Nephron (organoid): ENCODE data around the gene CTR9.

Experiments used
- H3K27ac Mint-ChIP-seq, 3 experiments: 2 replicates each; pipeline ENCODE4 v1.8.0; 2020; ENCODE audit warnings: mixed read lengths in 3 of 3, mild to moderate bottlenecking in 2 of 3, moderate library complexity in 1 of 3
- H3K27me3 Mint-ChIP-seq: 2 replicates; pipeline ENCODE4 v1.8.0; 2021; ENCODE audit warnings: low read depth, mild to moderate bottlenecking, moderate library complexity, mixed read lengths
- H3K36me3 Mint-ChIP-seq: 2 replicates; pipeline ENCODE4 v1.8.0; 2020; ENCODE audit warnings: low read depth, mixed read lengths
- H3K4me1 Mint-ChIP-seq: 2 replicates; pipeline ENCODE4 v1.8.0; 2020; ENCODE audit warnings: mixed read lengths
- H3K4me3 Mint-ChIP-seq, 3 experiments: 2 replicates each; pipeline ENCODE4 v1.8.0; 2020; ENCODE audit warnings: mild to moderate bottlenecking in 3 of 3, mixed read lengths in 3 of 3, moderate library complexity in 2 of 3
- H3K9me3 Mint-ChIP-seq: 2 replicates; pipeline ENCODE4 v1.8.0; 2020; ENCODE audit warnings: mixed read lengths
- TF ChIP-seq, protein P1 (sequence below), 3 experiments: fragments of 200-600 bp; sonication (generic); IDR thresholded peaks; one replicate each; pipeline ENCODE4 v1.5.0; 2021; ENCODE audit warnings: antibody characterized with exemption in 3 of 3; ENCODE audit not compliant: unreplicated experiment in 3 of 3

The CTR9 gene

GRCh38 chr11:10750838-10751580, at the start of gene CTR9:
Gene CTR9 (plus strand): TSS chr11:10751246. CDS start chr11:10751413, 167 bp downstream.
- Mint-ChIP-seq H3K4me3 (peak within 1 kb of the TSS; percentile 97 to 100 (median 99)), H3K4me1 (peaks cover 5% of the 10 kb centered on the region), H3K9me3 (no peaks in the 10 kb centered on the region), H3K27ac (peak within 1 kb of the TSS; percentile 98), H3K27me3 (no peaks in the 10 kb centered on the region), H3K36me3 (peaks cover 19% of the 10 kb centered on the region)
- TF ChIP-seq, protein P1, sequence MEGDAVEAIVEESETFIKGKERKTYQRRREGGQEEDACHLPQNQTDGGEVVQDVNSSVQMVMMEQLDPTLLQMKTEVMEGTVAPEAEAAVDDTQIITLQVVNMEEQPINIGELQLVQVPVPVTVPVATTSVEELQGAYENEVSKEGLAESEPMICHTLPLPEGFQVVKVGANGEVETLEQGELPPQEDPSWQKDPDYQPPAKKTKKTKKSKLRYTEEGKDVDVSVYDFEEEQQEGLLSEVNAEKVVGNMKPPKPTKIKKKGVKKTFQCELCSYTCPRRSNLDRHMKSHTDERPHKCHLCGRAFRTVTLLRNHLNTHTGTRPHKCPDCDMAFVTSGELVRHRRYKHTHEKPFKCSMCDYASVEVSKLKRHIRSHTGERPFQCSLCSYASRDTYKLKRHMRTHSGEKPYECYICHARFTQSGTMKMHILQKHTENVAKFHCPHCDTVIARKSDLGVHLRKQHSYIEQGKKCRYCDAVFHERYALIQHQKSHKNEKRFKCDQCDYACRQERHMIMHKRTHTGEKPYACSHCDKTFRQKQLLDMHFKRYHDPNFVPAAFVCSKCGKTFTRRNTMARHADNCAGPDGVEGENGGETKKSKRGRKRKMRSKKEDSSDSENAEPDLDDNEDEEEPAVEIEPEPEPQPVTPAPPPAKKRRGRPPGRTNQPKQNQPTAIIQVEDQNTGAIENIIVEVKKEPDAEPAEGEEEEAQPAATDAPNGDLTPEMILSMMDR (IDR thresholded peaks at IDR 0.05; ENCODE audit: unreplicated experiment in 3 of 3) = no peak

DNA sequence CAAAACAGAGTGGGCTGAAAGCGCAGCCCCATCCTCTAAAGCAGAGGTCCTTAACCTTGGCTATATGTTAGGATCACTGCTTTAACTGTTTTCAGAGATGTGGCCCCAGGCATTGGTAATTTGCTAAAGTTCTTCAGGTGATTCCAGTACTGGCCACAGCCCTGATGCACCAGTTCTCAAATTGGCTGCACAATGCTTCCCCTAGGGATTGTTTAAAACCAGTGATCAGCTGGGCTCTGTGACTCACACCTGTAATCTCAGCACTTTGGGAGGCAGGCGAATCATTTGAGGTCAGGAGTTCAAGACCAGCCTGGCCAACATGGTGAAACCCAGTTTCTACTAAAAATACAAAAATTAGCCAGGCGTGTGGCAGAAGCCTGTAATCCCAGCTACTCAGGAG, 49.1 kb upstream of the CTR9 start:
- H3K27ac Mint-ChIP-seq = no peak overlapping the region
- H3K4me3 Mint-ChIP-seq = no peak overlapping the region
- H3K27me3 Mint-ChIP-seq = peaks cover 2% of the 10 kb centered on the region
- TF ChIP-seq, protein P1 (IDR thresholded peaks at IDR 0.05; ENCODE audit: unreplicated experiment in 3 of 3) = no peak
- H3K9me3 Mint-ChIP-seq = peaks cover 5% of the 10 kb centered on the region
- peaks cover 9% of the 10 kb centered on the region for H3K4me1 Mint-ChIP-seq
- H3K36me3 Mint-ChIP-seq = peaks cover 13% of the 10 kb centered on the region

GRCh38 chr11:10708131-10708530, 42.9 kb upstream of the CTR9 start:
- no peak overlapping the region for H3K4me3 Mint-ChIP-seq

DNA sequence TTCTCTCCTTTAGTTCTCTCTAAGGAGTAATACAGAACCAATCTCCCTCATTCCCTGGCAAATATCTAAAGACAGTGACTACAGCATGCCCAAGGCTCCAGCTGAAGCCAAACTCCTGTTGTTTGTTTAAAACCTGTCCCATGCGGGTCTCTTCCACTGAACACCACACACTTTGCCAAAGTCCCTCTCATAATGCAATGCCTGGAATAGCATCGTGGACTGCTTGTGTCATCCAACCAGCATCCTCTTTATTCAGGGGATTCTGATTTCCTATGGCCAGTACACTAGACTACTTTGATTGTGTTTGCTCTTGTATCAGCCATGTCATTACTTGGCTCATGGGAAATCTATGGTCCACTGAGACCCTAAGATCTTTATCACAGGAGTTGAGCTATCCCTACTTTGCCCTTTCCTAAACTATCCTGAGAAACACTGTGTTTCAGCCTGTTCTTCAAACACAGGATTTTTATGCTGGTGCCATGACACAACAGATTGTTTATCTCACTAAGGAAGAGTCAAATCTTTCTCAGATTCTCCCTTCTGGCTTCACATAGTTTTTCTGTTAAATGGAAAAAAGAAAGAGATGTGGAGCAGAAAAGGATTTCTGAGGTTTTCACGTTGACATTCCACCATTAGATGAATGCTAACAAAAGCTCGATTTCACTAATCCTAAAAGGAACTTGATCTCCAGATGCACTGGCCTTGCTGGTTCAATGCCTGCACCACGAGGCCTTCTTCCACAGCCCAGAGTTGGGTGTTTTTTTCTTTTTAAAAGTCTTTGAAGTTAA, 41.6 kb upstream of the CTR9 start:
- TF ChIP-seq, protein P1 (IDR thresholded peaks at IDR 0.05; ENCODE audit: unreplicated experiment in 3 of 3) = no peak
- Mint-ChIP-seq H3K27me3 (no peaks in the 10 kb centered on the region), H3K4me1 (no peaks in the 10 kb centered on the region), H3K4me3 (no peak overlapping the region), H3K9me3 (no peaks in the 10 kb centered on the region), H3K36me3 (no peaks in the 10 kb centered on the region), H3K27ac (no peak overlapping the region)

More at GRCh38 chr11:10708131-10708530, 42.9 kb upstream of the CTR9 start:
- Mint-ChIP-seq H3K36me3 (no peaks in the 10 kb centered on the region), H3K9me3 (no peaks in the 10 kb centered on the region), H3K27me3 (no peaks in the 10 kb centered on the region), H3K4me1 (peaks cover 6% of the 10 kb centered on the region), H3K27ac (peak overlapping the region in 2 of 3 experiments; percentile 53 to 72)
- TF ChIP-seq, protein P1 (IDR thresholded peaks at IDR 0.05; ENCODE audit: unreplicated experiment in 3 of 3) = no peak

GRCh38 chr11:10715571-10715970, 35.5 kb upstream of the CTR9 start:
- no peak overlapping the region for H3K4me3 Mint-ChIP-seq
- TF ChIP-seq, protein P1 (IDR thresholded peaks at IDR 0.05; ENCODE audit: unreplicated experiment in 3 of 3) = no peak
- no peaks in the 10 kb centered on the region for H3K9me3 Mint-ChIP-seq

More at GRCh38 chr11:10715571-10715970, 35.5 kb upstream of the CTR9 start:
- peaks cover 9% of the 10 kb centered on the region for H3K4me1 Mint-ChIP-seq
- no peaks in the 10 kb centered on the region for H3K27me3 Mint-ChIP-seq
- H3K36me3 Mint-ChIP-seq = no peaks in the 10 kb centered on the region
- peak overlapping the region in 1 of 3 experiments; percentile 51 for H3K27ac Mint-ChIP-seq
